GM18519 (cell line): Measurements from ENCODE around the gene PCNX2.
"Not testable (repeated sequence)": the region's sequence is repeated elsewhere in the genome, so short reads cannot be mapped to it uniquely, and the experiment has no call there.

Experiments used
- ATAC-seq: cut with Tn5 transposase; IDR thresholded peaks from one replicate; pipeline ENCODE4 v1.9.1; 2021; ENCODE audit warnings: mild to moderate bottlenecking, moderate library complexity; ENCODE audit not compliant: unreplicated experiment, low FRiP score

PCNX2 gene

GRCh38 chr1:233031521-233031920, 264.0 kb downstream of the PCNX2 start:
- no peak for ATAC-seq

GRCh38 chr1:233027046-233027445, 268.5 kb downstream of the PCNX2 start:
- no peak for ATAC-seq

DNA sequence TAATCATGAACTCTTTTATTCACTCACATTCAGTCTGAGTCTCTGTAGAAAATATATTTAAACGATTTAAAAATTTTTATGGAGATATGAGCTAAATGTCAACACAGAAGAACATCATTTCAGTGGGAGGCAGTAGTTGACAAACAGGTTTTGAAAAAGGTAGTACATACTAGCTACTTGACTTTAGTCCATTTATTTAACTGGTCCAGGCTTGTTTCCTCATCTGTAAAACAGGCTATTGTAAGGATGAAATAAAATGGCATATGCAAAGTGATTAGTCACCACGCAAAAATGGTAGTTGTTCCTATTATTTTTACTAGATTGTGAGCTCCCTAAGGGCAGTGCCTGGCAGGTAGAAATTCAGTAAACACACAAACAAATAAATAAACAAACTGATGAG, 270.0 kb downstream of the PCNX2 start:
- no peak for ATAC-seq

GRCh38 chr1:233025157-233025556, 270.4 kb downstream of the PCNX2 start:
- ATAC-seq, result no peak

DNA sequence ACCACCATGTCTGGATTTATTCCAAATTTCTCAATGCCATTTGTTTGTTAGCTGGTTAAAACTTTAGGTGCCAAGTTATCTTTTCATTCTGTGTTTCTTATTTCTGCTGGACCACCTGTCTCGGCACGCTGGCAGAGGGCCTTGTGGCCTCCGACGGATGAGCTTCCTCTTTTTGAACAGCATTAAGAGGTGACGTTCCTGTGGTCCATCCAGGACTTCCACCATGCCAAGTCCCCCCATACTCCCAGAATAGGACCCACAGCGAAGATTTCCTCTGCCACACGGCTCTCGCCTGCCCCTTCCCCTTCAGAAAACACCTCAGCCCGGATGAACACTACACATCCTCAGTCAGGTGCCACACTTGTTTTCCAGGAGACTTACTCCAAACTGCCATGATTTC, 271.3 kb downstream of the PCNX2 start:
- ATAC-seq, result no peak

- no peak for ATAC-seq
Observed at GRCh38 chr1:233022246-233022645, 273.3 kb downstream of the PCNX2 start.

DNA sequence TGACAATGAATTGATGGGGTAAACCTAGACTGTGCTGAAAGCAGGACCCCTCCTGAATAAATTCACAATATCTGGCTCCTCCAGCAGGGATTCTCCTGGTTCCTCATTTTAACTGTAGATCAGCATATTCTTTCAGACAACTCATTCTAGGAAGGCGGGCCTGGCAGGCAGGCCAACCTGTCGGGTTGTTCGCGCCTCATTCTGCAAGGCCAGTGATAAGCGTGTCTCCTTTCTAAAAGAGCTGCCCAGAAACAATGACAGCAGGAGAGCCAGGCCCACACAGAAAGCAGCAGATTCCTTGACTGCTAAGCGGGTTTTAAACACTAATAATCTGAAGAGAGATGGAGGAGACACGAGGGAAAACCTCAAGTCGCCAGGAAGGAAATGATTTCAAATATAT, 275.1 kb downstream of the PCNX2 start:
- no peak for ATAC-seq

DNA sequence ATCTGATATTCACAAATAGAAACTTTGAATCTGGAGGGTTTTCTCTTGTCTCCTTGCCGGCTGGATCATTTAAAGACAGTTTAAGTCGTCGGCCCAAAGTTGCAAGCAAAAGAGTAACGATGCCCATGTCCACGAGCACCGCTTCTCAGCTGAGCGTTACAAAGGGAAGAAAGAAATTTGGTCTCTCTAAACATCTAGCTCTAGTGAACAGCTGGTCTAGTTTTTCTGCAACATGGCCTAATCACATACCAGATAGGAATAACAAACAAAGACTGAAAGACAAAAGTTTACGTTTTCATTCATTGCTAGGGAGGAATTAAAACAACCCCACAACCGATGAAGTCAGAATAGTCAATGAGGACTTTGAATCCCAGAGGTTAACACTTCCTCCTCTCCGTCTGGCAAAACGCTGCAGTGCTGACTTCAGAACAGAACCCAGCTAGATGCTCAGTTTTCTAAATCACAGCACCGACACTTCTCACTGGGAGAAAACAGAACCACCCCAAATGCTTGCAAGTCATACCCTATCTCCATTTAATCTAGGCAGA, 275.7 kb downstream of the PCNX2 start:
- ATAC-seq, result no peak

DNA sequence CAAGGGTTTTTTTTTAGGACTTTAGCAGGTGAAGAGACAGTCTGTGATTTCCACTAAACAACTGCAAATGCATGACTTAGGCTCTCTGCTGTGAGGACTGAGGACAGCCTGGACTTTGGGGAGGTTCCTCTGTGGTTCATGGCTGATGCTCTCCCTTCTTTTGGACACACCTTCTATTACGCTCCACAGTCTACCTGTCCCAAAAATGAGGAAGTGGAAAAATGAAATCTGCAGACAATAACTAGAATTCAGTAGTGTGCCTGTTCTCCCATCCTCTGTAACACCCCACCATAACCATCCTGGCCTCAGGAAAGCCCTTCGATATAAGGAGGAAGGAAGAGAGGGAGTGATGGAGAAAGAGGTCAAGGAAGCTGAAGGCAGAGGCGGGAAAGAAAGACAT, 276.4 kb downstream of the PCNX2 start:
- no peak for ATAC-seq

DNA sequence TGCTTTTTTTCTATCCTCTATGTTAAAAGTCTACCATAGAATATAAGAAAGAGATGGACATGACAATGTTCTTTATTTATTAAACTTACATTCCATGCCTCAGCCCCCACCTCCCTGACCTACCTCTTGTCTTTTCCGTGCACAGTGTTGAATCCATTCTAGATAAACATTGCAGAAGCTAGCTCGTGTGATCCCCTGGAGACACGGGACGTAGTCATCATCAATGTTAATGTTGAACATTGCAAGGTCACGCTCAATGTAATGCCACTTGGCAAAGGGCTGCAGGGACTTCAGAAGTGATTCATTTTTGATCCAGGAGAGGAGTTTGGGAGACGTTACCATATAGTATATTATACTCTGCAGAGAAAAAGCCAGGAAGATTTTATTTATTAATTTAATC, 278.7 kb downstream of the PCNX2 start:
- ATAC-seq, result no peak

DNA sequence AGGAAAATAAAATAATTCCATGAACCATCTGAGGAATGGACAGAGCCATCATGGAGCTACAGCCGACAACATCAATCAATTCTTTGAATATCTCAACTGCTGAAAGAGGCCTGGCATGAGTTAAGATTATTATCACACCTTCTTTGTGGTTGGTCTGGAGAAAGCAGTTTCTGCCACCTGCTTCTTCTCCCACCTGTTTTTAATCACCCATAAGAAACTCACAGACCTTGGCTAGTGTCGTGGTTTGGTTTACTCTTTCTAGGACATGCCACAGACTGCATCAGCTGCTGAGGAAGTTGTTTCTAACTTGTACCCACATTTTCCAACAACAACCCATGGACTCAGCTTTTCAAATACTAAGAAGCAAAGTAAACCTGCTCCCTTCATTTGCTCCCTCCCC, 279.6 kb downstream of the PCNX2 start:
- no peak for ATAC-seq

DNA sequence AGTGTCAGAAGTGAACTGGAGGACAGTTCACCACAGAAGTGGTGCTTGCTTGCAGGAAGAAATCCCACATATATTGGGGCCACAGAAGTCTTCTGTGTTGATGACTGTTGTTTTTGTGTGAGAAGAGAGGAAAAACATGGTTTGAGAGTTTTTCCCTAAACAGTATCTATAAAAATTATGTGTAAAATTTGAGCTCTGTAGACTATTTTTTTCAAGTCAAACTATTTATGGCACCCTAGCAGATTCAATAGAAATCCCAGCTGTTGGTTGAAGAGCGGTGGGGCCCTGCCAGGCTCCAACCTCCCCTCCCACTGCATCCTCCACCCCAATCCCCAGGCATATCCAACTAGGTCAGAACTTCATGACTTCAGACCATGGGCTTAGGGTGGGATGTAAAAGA, 283.5 kb downstream of the PCNX2 start:
- no peak for ATAC-seq

DNA sequence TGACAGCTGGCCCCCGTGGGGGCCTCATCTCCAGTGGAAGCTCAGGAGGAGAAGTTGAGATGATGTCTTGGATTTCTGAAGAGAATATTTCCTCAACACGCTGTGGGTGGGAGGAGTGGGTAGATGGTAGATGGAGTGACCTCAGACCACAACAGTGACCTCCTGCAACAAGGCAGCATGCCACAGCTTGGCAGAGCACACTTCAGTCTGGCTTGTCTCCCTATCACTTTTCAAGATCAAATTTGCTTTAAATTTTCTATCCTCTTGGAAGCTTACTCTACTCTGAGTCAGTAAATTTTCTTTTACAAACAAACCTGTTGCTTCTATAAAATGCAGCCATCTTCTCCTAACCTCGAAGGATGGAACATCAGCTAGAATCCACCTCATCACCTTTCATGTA, 285.4 kb downstream of the PCNX2 start:
- ATAC-seq, result no peak

- no peak for ATAC-seq
Observed at GRCh38 chr1:233006541-233006973, 289.0 kb downstream of the PCNX2 start.

- ATAC-seq, result no peak
Observed at GRCh38 chr1:233006108-233006507, 289.4 kb downstream of the PCNX2 start.

DNA sequence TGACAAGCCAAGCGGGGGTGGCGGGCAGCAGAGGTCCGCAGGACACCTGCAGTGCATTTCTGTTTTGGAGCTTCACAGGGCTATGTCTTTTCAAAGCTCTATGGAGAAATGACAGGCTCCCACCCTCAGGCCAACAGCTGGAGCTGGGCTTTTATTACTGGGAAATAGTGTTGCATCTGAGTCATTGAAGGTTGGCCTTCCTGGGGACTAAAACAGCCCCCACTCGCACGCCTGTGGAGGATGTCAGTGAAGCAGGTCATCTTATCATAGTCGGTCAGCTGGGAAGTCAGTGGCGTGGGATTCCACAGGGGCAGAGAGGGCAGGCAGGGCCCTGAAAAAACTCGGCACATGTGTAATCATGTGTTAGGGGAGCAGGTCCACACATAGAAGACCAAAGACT, 289.8 kb downstream of the PCNX2 start:
- no peak for ATAC-seq

- no peak for ATAC-seq
Observed at GRCh38 chr1:233005156-233005555, 290.4 kb downstream of the PCNX2 start.

- no peak for ATAC-seq
Observed at GRCh38 chr1:233004451-233004850, 291.1 kb downstream of the PCNX2 start.

- not testable (repeated sequence) for ATAC-seq
Observed at GRCh38 chr1:233003638-233004037, 291.9 kb downstream of the PCNX2 start.

GRCh38 chr1:232999956-233000625, 295.4 kb downstream of the PCNX2 start:
- no peak for ATAC-seq

GRCh38 chr1:232998646-232999045, 296.9 kb downstream of the PCNX2 start:
- no peak for ATAC-seq

DNA sequence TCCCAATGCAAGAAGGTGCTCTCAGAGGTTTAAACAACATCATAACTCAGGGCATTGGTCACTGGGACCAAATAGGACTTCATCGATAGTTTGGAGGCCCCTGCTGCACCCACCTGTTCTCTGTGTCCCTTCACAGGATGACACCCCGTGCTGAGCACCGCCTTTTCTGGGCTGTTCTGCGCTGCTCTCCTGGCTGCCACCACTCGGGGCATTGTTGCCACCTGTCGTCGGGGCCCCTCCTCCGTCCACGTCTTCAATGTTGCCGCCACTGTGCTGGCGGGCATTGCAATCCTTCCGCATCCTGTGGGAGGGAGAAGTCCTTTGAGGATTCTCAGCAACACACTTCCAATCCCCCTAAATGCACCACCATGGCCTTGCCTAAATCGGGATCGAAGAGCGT, 297.4 kb downstream of the PCNX2 start:
- ATAC-seq, result no peak

- ATAC-seq, result no peak
Observed at GRCh38 chr1:232996143-232996542, 299.4 kb downstream of the PCNX2 start.
